Epithelial cell of proximal tubule (primary cell): ENCODE data around the gene LRRFIP2. TPM values are rescaled to one million over a fixed set of nuclear protein-coding genes. Genes with fewer than 3 reads are reported as not detected.

ENCODE experiments used
- DNase-seq: peaks from one replicate; pipeline ENCODE4 v3.0.0-alpha.2; 2011; ENCODE audit warnings: low read depth
- H3K4me3 ChIP-seq: 2 replicates; pipeline ENCODE4 v1.5.1; 2011; ENCODE audit warnings: low read depth, mild to moderate bottlenecking, low read length
- CTCF ChIP-seq: conservative IDR thresholded peaks from 2 replicates; pipeline ENCODE4 v1.5.1; 2012; ENCODE audit warnings: low read depth, mild to moderate bottlenecking, low read length
- total RNA-seq: library from RNA; depleted of rRNA; stranded (reverse); fragments of >200 nt; gene quantifications from 2 replicates; pipeline ENCODE4 v1.2.3, GENCODE V29; 2015

LRRFIP2 gene
- total RNA-seq, 1 donor from 2014 or later, result 69.6 TPM

DNA sequence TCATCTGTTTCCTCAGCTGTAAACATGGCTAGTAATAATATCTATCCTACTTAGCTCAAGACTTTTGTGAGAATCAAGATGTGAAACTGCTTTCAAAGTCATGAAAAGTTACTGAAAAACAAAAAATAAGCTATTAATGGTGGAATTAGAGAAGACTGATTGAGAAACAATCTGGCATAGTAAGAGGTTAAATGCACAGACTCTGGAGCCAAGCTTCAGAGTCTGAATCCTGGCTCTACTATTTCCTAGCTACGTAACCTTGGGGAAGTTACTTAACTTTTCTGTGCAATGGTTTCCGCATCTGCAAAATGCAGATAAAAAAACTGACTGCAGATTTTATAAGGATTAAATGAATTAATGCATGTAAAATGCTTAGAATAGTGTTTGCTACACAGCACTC, 28.8 kb downstream of the LRRFIP2 start:
- TF ChIP-seq CTCF, result no peak
- H3K4me3 ChIP-seq, result no peak overlapping the region
- DNase-seq, result no peak

GRCh38 chr3:37144806-37145205, 29.6 kb downstream of the LRRFIP2 start:
- DNase-seq, result no peak
- TF ChIP-seq CTCF, result no peak
- H3K4me3 ChIP-seq, result no peak overlapping the region

DNA sequence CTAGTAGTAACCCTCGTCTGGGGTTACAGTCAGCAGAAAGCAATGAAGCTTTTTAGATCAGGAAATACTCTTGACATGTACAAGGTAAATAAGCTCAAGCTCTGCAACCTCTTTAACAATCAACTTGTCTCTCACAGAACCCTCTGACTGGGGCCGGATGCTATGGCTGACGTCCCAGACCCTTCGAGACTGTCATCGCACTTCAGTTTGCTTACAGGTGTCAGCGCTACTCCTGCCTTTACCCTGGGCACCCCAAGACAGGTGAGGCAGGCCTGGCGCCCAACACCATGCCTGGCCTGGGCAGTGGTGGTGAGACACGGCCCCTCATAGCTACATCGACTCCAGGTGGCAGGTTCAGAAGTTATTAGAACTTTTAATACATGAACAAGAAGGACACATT, 30.6 kb downstream of the LRRFIP2 start:
- no peak overlapping the region for H3K4me3 ChIP-seq
- DNase-seq, result no peak
- no peak for TF ChIP-seq CTCF

DNA sequence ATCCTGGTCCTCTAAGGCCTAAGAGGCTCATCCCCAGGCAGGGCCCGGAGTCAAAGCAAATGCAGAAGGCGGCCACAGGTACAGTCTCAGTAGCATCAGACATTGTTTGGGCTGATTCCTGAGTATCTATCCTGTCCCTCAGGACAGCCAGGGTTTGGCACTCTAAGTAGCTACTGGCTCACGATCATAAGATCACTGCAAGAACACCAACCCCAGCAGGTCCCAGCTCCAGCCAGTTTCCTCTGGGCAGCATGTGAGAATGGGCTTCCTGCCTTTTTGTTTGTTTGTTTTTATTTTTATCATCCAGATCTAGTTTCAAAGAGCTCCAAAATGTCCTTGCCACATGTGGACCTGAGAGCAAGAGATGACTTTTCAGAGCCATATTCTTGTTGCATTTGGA, 32.7 kb downstream of the LRRFIP2 start:
- TF ChIP-seq CTCF, result no peak
- no peak overlapping the region for H3K4me3 ChIP-seq
- no peak for DNase-seq

DNA sequence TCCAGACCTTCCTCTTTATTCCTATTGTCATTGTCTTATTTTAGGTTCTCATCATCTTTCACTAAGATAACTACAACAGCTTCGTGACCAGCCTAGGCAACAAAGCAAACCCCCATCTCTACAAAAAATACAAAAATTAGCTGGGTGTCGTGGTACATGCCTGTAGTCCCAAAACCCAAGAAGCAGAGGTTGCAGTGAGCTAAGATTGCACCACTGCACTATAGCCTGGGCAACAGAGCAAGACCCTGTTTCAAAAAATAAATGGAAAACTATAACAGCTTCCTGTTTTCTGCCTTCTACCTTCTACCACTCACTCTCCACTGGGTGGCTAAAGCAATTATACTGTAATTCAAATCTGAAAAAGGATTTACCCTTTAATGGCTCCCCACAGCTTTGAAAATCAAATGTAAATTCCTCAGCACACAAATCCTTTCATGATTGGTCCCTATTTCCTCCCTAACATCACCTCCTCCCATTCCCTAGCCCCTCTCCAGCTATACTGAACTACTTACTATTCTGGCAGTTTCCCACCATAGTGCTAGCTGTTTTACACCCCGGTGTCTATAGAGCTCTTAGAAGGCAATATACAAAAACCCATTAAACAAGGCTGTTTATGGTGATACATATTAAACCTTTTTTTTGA, 33.4 kb downstream of the LRRFIP2 start:
- H3K4me3 ChIP-seq, result no peak overlapping the region
- no peak for DNase-seq
- no peak for TF ChIP-seq CTCF

DNA sequence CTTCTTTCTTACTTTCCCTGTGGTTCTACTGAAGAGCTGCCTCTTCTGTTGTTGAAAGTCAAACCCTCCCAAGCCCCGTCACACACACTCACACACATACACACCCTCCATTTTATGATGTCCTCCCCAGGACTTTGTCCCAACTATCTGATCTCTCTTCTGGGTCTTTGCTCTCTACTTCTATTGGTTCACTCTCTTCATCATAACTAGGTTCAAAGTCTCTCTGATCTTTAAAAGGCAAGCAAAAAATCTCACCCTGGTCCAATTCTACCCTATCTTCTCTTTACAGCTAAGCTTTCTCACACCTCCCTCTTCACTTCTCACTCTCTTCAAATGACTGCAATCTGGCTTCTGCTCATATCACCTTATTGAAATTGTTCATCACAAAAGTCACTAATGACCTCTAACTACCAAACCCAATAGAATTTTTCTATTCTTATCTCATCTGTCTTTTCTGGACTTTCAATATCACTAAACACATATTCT, 34.8 kb downstream of the LRRFIP2 start:
- TF ChIP-seq CTCF, result no peak
- DNase-seq, result no peak
- H3K4me3 ChIP-seq, result no peak overlapping the region

GRCh38 chr3:37138816-37139215, 35.6 kb downstream of the LRRFIP2 start:
- DNase-seq, result no peak
- no peak for TF ChIP-seq CTCF
- H3K4me3 ChIP-seq, result no peak overlapping the region
